Ishikawa (cell line): Measurements from ENCODE around the gene DIP2C.

ENCODE experiments used
- CEBPB ChIP-seq: IDR thresholded peaks from 2 replicates; pipeline ENCODE4 v1.6.1; 2012
- CREB1 ChIP-seq: IDR thresholded peaks from 2 replicates; pipeline ENCODE4 v1.6.1; 2012; ENCODE audit warnings: low read depth
- EGR1 ChIP-seq: IDR thresholded peaks from 2 replicates; pipeline ENCODE4 v1.6.1; 2012
- EP300 ChIP-seq: IDR thresholded peaks from 2 replicates; pipeline ENCODE4 v1.6.1; 2012; ENCODE audit warnings: borderline replicate concordance
- FOXM1 ChIP-seq: IDR thresholded peaks from 2 replicates; pipeline ENCODE4 v1.6.1; 2012; ENCODE audit warnings: low read depth, borderline replicate concordance
- MAX ChIP-seq: IDR thresholded peaks from 2 replicates; pipeline ENCODE4 v1.6.1; 2012
- NFIC ChIP-seq: IDR thresholded peaks from 2 replicates; pipeline ENCODE4 v1.6.1; 2012
- RAD21 ChIP-seq: IDR thresholded peaks from 2 replicates; pipeline ENCODE4 v1.6.1; 2012; ENCODE audit warnings: low read depth
- REST ChIP-seq: IDR thresholded peaks from 2 replicates; pipeline ENCODE4 v1.6.1; 2012; ENCODE audit warnings: low read depth, mild to moderate bottlenecking
- TAF1 ChIP-seq: IDR thresholded peaks from 2 replicates; pipeline ENCODE4 v1.6.1; 2012; ENCODE audit warnings: low read depth, mild to moderate bottlenecking
- TCF12 ChIP-seq: IDR thresholded peaks from 2 replicates; pipeline ENCODE4 v1.6.1; 2012; ENCODE audit warnings: low read depth
- TEAD4 ChIP-seq: IDR thresholded peaks from 2 replicates; pipeline ENCODE4 v1.6.1; 2012
- YY1 ChIP-seq: IDR thresholded peaks from 2 replicates; pipeline ENCODE4 v1.6.1; 2012; ENCODE audit warnings: low read depth
- ZBTB7A ChIP-seq: IDR thresholded peaks from 2 replicates; pipeline ENCODE4 v1.6.1; 2012; ENCODE audit warnings: low read depth
- TF ChIP-seq, protein P1 (sequence below): IDR thresholded peaks from 2 replicates; pipeline ENCODE4 v1.6.1; 2012

Gene DIP2C

DNA sequence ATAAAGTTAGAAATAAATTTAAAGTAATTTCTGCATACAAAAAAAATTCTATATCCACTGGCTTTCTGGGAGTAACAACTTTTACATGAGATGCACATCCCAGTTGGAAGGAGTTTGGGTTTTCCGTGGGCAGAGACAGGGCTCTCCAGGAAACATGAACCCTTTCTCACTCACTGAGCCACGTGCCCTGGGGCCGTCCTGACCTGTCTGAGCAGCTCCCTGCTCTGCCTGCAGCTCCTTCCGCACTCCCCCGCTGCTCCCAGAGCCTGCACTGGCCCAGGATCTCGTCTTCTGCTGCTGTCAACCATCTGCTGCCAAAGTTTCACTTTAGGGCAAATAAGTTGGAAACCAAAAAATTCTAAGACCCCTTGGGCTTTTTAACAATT lies 169.1 kb downstream of the DIP2C start:
- TF ChIP-seq NFIC (no peak), TAF1 (no peak), TEAD4 (no peak), CREB1 (no peak), REST (no peak), MAX (peak; percentile 51), CEBPB (no peak), YY1 (no peak), RAD21 (no peak), FOXM1 (no peak), EP300 (no peak), ZBTB7A (no peak)
- TF ChIP-seq, protein P1, sequence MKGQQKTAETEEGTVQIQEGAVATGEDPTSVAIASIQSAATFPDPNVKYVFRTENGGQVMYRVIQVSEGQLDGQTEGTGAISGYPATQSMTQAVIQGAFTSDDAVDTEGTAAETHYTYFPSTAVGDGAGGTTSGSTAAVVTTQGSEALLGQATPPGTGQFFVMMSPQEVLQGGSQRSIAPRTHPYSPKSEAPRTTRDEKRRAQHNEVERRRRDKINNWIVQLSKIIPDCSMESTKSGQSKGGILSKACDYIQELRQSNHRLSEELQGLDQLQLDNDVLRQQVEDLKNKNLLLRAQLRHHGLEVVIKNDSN = peak; percentile 59

DNA sequence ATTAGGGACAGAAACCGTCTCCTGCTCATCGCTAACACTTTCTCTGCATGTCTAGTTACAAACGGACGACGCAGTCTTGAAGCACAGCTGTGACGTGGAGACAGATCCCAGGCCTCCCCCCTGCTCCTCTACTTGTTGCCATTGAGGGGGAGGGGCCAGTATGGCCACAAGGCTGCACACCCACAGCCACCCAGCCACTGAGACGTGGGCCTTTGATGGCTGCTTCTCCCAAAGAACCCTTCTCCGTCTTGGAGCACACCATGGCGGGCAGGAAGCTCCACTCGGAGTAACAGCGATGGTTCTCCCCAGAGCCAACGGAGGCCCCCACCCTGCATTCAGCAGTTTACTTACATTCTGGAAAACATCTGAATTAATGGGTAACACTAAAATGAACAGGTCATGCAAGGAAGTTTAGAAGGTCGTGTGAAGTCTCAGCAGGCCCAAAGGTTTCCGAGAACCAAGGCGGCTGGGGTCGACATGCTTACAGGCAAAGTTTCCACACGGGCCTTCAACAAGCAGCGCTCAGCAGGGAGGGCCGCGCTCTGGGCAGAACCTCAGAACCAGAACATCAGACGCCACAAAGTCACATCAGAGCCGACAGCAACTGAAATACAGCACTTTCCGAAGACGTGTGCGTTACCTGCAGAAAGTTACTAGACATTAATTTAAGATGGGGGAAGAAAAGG lies 169.6 kb downstream of the DIP2C start:
- TF ChIP-seq CREB1 = no peak
- TF ChIP-seq YY1 = no peak
- no peak for TF ChIP-seq NFIC
- no peak for TF ChIP-seq TEAD4
- no peak for TF ChIP-seq TAF1
- no peak for TF ChIP-seq EGR1
- TF ChIP-seq, protein P1 = no peak
- no peak for TF ChIP-seq EP300
- no peak for TF ChIP-seq ZBTB7A

DNA sequence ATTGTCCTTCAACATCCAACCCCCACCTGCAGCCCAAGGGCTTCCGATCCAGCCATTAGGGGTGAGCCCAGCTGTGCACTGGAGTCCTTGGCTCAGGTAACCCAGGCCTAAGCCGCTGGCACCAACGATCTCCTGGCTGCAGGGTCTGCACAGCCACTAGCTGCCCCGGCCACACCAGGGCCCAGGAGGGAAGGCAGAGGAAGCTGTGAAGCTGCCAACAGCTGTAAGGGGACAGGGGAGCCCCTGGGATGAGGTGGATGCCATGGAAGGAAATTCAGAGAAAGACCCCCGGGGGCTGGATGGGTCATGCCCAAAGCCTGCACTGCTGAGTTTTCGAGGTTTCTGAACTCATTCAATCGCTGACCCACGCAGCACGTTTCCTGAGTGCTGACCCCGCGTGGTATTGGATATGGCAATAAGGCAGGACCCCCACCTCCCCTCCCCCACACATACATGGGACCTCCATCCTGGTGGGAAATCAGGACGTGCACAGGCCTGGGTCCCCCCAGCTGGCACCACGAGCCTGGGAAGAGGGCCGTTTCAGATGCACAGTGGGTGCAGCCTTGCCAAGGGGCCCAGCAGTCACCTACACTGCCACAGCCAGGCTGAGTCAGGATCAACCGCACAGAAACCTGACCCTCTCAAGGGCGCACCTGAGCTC lies 170.3 kb downstream of the DIP2C start:
- TF ChIP-seq TAF1 = no peak
- TF ChIP-seq CEBPB = no peak
- TF ChIP-seq EGR1 = no peak
- TF ChIP-seq MAX = no peak
- no peak for TF ChIP-seq TCF12
- TF ChIP-seq YY1 = no peak
- no peak for TF ChIP-seq ZBTB7A
- no peak for TF ChIP-seq CREB1
- no peak for TF ChIP-seq REST
- TF ChIP-seq RAD21 = no peak
- TF ChIP-seq EP300 = no peak

DNA sequence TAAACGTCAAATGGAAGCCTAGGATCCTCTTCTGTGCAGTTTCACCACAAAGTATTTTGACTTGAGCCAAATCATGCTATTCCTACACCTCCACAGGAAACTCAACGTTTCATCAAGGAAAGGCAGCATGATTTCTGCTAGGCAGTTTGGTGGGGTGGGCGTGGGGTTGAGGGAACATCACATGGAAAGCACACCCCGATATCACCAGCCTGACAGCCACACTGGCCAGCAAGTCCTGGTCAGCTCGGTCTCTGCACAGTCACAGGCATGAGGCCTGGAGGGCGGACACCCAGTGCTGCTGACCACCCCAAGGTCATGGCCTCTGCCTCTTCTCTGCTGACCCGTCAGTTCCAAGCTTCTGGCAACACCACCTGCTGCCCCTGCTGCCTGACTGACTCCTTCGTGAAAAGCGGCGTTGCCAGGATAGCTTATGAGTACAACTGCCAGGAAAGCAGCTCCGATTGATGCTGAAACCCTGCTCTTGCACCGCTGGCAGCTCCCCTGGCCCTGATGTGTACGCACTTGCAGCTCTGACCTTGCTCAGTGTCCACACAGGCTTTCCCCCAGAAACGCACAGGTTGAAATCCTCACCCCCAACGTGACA lies 171.5 kb downstream of the DIP2C start:
- TF ChIP-seq CEBPB (no peak), FOXM1 (no peak), ZBTB7A (no peak), TAF1 (no peak), EGR1 (no peak), CREB1 (no peak), EP300 (no peak), REST (no peak), MAX (no peak), TEAD4 (no peak), RAD21 (no peak), YY1 (no peak), NFIC (no peak), TCF12 (no peak)
- TF ChIP-seq, protein P1 = no peak
